ENCODE data around the gene C1QL2.

C1QL2 gene

DNA sequence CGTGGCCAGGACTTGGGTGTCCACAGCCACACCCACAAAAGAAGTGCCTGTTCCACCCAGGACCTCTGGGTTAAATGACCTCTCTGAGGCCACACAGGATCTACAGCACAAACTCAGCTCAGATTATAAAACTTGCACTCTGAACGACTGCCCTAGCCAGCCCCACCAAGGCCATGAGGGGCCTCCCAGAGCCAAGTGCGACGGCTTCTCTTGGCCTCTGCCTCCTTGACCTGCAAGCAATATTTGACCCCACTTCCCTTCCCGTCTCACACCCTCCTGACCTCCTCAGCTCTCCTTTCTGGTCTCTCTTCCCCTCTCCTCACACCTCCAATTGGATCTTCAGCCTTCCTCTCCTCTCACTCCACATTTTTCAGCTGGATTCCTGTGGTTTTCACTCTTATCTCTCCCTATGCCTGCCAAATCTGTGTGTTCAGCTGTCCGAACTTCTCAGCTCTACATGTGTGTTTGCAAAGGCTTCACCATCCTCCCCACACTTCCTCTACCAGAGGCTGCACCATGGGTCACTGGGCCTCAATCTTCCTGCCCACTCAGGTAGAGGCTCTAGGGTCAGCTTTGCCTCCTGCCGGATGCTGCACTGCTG is 39.8 kb upstream of the C1QL2 start:
- TF ChIP-seq, protein P1, sequence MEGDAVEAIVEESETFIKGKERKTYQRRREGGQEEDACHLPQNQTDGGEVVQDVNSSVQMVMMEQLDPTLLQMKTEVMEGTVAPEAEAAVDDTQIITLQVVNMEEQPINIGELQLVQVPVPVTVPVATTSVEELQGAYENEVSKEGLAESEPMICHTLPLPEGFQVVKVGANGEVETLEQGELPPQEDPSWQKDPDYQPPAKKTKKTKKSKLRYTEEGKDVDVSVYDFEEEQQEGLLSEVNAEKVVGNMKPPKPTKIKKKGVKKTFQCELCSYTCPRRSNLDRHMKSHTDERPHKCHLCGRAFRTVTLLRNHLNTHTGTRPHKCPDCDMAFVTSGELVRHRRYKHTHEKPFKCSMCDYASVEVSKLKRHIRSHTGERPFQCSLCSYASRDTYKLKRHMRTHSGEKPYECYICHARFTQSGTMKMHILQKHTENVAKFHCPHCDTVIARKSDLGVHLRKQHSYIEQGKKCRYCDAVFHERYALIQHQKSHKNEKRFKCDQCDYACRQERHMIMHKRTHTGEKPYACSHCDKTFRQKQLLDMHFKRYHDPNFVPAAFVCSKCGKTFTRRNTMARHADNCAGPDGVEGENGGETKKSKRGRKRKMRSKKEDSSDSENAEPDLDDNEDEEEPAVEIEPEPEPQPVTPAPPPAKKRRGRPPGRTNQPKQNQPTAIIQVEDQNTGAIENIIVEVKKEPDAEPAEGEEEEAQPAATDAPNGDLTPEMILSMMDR (IDR thresholded peaks at IDR 0.05; ENCODE audit: low read depth, low read length): no peak
- DNase-seq (ENCODE audit: extremely low read depth, low read depth): no peak

DNA sequence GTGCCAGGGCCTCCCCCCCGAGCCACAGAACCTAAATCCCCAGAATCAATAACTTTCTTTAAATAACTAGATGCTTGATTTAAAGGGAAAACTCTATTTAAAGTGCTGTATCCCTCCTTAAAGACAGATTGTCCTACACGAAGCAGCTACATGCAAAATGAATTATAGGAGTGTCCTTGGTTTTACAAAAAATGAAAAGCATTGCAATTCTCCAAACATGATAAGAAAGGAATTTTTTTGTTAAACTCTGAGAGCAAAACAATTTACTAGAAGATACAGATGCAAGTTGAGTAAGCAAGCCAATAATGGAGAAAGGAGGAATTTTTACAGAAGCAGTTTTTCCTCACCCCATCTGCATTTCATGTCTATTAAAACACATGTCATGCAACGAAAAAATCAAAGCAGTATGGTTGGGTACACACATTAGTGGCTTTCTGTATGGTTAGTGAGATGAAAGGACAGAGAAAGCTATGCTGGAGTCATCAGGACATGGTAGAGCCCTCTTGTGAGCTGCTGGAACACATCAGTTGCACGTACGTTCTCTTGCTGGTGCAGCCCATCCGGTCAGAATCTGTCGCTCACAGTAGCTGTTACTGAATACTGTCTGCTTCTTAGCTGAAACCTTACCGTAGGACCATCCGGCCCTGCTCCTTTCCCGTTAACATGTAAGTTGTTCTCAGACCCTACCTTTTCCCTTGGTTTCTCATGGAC is 39.1 kb upstream of the C1QL2 start:
- TF ChIP-seq, protein P1 (IDR thresholded peaks at IDR 0.05; ENCODE audit: low read depth, low read length): no peak
- DNase-seq (ENCODE audit: extremely low read depth, low read depth): no peak

DNA sequence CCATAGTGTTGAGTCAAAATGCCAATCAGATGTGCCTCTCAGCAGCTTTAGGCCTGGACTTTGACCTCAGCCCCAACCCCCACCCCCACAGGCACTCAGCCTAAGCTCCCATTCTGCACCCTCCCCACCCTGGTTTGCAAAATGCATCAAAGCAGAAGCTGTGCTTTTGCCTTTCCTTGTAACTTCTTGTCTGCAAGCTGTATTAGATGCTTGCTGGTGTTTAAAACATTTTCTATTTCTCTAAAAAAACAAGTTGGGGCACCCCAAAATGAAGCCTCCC is 38.5 kb upstream of the C1QL2 start:
- TF ChIP-seq, protein P1 (IDR thresholded peaks at IDR 0.05; ENCODE audit: low read depth, low read length): no peak
- DNase-seq (ENCODE audit: extremely low read depth, low read depth): no peak

GRCh38 chr2:119196301-119197125 is 38.0 kb upstream of the C1QL2 start:
- DNase-seq (ENCODE audit: extremely low read depth, low read depth): no peak
- TF ChIP-seq, protein P1 (IDR thresholded peaks at IDR 0.05; ENCODE audit: low read depth, low read length): no peak

DNA sequence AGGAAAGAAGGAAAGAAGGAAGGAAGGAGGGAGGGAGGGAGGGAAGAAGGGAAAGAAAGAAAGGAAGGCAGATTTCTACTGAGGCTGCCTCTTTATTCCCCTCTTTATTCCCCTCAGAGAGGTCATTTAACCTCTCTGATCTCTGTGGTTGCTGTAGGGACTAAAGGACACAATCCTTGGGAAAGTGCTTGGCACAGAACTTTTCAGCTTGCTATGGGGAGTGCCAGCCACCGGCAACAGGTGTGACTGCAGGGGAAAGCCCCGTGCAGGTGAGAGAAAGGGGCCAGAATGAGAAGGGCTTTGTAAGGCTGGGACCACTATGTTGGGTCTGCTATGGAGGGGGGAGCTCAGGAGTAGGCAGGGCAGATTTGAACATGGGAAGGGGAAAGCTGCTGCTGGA is 37.3 kb upstream of the C1QL2 start:
- TF ChIP-seq, protein P1 (IDR thresholded peaks at IDR 0.05; ENCODE audit: low read depth, low read length): no peak
- DNase-seq (ENCODE audit: extremely low read depth, low read depth): no peak

DNA sequence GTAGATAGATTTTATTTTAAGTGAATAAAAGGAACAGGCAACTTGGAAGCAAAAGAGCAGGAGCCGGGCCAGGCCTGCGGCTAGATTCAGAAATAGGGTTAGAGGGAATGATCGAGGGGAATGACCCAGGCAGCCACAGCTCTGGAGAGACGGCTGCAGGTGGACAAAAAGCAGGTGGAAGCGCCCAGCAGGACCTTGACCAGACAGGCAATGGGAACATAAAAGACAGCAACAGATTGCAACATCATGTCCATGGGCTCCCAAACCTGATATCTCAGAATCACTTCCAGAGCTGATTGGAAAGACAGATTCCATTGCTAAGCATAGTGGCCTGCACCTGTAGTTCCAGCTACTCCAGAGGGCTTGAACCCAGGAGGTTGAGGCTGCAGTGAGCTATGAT is 36.5 kb upstream of the C1QL2 start:
- TF ChIP-seq, protein P1 (IDR thresholded peaks at IDR 0.05; ENCODE audit: low read depth, low read length): no peak
- DNase-seq (ENCODE audit: extremely low read depth, low read depth): no peak

DNA sequence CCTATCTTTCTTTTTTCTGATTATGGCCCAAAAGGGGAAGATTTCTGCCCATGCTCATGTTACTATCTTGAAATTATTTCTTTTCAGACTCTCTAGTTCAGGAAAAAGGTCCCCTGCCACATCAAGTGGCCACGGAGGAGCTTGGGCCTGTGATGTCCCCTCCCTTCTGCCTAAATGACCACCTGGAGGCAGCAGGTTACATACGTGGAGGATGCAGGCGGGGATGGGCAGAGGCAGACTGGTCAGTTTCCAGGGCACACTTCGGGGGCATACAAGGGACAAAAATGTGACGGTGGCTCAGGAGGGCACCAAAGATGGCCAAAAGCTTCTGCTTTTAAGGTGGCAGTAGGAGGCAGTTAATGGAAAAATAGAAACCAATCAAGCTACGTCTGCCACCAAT is 34.3 kb upstream of the C1QL2 start:
- DNase-seq (ENCODE audit: extremely low read depth, low read depth): no peak
- TF ChIP-seq, protein P1 (IDR thresholded peaks at IDR 0.05; ENCODE audit: low read depth, low read length): no peak

Data from AG09319 (cell line).